Measurements from ENCODE around the gene RFPL4A.

The RFPL4A gene

GRCh38 chr19:55809381-55810058 is 50.6 kb downstream of the RFPL4A start:
- DNase-seq (ENCODE audit: low spot score), result peak; percentile 16

DNA sequence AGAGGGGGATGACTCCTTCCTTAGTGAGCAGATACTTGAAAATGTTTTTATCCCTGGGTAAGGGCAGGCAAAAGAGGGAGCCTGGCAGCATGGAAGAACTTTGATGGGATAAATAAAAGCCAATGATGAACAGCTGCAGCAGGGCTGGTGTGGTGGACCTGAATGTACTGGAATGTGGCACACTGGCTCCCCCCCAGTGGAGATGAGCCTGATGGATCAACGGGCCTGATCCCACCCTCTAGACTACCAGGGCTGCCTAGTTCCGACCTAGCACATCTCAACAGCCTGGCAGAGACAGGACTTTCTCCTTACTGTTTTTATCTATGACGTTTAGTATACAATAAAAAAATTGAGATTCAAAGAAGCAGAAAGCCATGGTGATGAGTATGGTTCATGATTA is 52.4 kb downstream of the RFPL4A start:
- no peak for DNase-seq (ENCODE audit: low spot score)

- no peak for DNase-seq (ENCODE audit: low spot score)
Observed at GRCh38 chr19:55812449-55812848, 53.6 kb downstream of the RFPL4A start.
